ES-I3 (cell line): ENCODE data around the gene SMC1B.
"Not testable (repeated sequence)": the region's sequence is repeated elsewhere in the genome, so short reads cannot be mapped to it uniquely, and the experiment has no call there.

ENCODE experiments used
- H3K36me3 ChIP-seq: 2 replicates; pipeline ENCODE4 v1.6.1; 2013; ENCODE audit warnings: mild to moderate bottlenecking, low read length, control low read depth, moderate library complexity; ENCODE audit not compliant: insufficient read depth
- H3K4me1 ChIP-seq: 2 replicates; pipeline ENCODE4 v1.6.1; 2013; ENCODE audit warnings: mild to moderate bottlenecking, control low read depth, low read length; ENCODE audit not compliant: insufficient read depth
- H3K9ac ChIP-seq: 2 replicates; pipeline ENCODE4 v1.6.1; 2013; ENCODE audit warnings: low read depth, mild to moderate bottlenecking, low read length, moderate library complexity
- H3K9me3 ChIP-seq: 2 replicates; pipeline ENCODE4 v1.6.1; 2013; ENCODE audit warnings: mild to moderate bottlenecking, low read length, moderate library complexity; ENCODE audit not compliant: control insufficient read depth, insufficient read depth

Gene SMC1B

DNA sequence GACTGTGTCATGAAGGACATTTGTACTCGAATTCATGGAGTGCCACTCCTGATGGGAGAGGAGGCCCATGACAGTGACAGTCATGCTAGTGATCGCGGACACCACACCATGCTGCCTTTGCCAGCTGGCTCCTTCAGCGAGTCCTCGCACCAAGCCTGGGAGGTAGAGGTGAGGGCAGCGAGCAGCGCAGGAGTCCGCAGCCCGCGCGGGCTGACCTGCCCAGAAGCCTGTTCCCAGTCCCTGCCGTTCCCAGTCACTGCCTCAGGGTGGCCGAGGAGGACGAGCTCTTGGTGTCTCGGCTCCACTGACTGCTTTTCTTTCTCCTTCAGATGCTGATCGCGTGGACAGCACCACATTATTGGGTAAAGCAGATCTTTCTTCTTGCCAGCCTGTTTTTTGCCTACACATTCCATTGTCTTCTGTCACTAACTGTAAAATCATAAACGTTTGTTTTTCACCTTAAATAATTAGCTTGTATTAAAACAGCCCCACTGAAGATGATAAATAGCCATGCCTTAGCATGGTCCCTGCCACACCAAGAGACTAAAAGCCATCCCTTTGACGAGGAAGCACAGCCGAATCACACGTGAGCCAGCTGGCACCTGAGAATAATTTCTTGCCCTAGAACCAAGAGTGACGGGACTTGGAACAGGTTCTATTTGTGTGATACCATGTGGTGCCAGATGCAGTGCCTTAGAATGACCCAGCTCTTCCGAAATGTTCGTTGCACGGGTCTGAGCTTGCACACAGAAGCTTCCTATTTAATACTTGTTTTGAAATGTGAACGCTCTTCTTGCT lies 78.2 kb downstream of the SMC1B start:
- Histone ChIP-seq H3K9me3 (no peaks in the 10 kb centered on the region), H3K4me1 (no peaks in the 10 kb centered on the region), H3K9ac (no peak overlapping the region), H3K36me3 (peaks cover under 1% of the 10 kb centered on the region)

DNA sequence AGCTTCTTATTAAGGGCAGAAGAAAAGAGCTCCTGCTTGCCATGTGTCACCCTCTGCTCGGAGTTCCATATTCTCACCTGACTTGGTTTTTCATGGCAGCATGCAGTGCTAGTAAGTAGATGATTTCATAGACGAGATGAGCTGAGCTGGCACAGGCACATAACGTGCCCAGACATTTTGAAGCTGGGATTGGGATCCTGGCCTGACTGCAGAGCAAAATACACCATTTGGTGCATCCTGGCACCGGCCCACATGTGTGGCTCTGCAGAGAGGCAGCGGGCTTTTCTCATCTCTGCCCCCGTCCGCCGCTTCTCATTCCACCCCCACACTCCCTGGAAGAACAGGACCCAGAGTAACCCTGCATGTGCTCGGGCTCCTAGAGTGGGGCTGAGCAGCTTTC lies 78.9 kb downstream of the SMC1B start:
- no peaks in the 10 kb centered on the region for H3K9me3 ChIP-seq
- H3K36me3 ChIP-seq: no peaks in the 10 kb centered on the region; the same call in none of the 2 replicates

DNA sequence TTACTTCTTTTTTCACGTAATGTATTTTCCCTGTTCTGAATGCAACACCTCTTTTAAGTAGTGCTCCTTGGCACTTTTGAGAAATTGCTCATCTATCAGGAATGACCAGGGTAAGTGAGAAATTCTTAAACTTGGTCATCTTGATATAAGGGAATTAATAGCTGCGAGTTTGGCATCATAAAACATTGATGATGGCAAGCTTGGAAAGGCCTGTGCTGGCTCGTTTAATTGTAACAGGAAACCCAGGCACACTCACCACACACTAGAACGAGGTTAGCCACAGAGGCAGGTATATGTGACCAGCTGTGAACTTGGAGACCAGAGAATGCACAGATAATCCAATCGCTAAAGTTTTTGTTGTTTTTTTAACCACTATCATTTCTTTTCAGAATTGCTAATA lies 79.3 kb downstream of the SMC1B start:
- H3K36me3 ChIP-seq: no peaks in the 10 kb centered on the region; the same call in none of the 2 replicates
- no peak overlapping the region for H3K9ac ChIP-seq
- H3K9me3 ChIP-seq: no peaks in the 10 kb centered on the region
- H3K4me1 ChIP-seq: no peaks in the 10 kb centered on the region

More for the DNA sequence above, 78.9 kb downstream of the SMC1B start:
- Histone ChIP-seq H3K9ac (no peak overlapping the region), H3K4me1 (no peaks in the 10 kb centered on the region)

DNA sequence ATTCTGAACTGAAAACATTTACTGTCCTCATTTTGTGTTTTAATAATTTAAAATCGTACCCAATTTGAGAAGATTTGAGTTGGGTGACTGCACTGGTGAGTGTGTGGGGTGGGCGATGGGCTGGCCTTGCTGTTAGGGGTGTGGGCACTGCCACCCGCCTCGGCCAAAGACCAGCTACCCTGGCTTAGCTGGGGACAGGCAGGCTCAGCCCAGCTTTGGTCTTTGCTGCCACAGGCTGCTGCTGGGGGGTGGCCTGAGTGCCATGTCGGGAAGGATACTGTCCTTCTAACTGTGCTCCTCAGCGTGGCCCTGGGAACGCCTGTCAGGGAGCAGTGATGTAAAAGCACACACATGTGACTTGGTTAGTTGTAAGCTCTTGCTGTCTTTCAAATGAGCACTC lies 81.4 kb downstream of the SMC1B start:
- H3K9ac ChIP-seq: no peak overlapping the region
- no peaks in the 10 kb centered on the region; the same call in none of the 2 replicates for H3K36me3 ChIP-seq

DNA sequence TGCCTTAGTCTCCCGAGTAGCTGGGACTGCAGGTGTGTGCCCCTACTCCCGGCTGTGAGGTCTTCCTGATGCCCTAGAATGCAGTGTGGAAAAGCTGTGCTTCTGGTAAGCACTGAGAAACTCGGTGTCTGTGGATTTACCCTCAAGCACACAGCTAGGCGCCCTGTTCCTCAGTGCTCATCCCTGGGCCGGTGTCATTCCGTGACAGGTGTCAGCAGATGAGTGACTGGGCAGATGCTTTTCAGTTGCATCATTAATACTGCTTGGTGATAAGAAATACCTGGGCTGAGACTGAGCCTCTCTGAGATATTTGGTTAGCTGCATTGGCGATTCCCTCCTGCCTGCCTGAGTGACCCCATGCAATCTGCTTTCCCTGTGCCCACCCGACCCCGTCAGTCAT lies 81.9 kb downstream of the SMC1B start:
- Histone ChIP-seq H3K4me1 (no peaks in the 10 kb centered on the region), H3K36me3 (no peaks in the 10 kb centered on the region; the same call in none of the 2 replicates), H3K9ac (no peak overlapping the region), H3K9me3 (no peaks in the 10 kb centered on the region)

More for the DNA sequence above, 81.4 kb downstream of the SMC1B start:
- Histone ChIP-seq H3K4me1 (no peaks in the 10 kb centered on the region), H3K9me3 (no peaks in the 10 kb centered on the region)

DNA sequence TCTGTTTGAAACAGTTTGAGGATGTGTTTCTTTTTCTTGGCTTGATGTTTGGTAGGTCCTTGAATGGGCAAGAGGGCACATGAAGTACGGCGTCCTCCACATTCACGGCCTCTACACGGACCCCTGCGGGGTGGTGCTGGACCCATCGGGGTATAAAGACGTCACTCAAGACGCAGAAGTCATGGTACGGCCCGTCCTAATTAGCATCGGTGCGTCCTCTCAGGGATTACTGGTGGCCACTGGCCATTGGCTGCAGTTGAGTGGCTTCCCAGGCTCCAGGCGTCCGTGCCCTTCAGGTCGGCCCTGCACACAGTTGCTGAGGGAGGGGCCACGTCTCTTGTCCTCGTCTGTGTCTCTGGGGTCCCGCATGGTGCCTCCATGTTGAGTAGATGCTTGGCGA lies 82.9 kb downstream of the SMC1B start:
- Histone ChIP-seq H3K9ac (no peak overlapping the region), H3K36me3 (no peaks in the 10 kb centered on the region; the same call in 1 of the 2 replicates), H3K4me1 (no peaks in the 10 kb centered on the region), H3K9me3 (no peaks in the 10 kb centered on the region)

DNA sequence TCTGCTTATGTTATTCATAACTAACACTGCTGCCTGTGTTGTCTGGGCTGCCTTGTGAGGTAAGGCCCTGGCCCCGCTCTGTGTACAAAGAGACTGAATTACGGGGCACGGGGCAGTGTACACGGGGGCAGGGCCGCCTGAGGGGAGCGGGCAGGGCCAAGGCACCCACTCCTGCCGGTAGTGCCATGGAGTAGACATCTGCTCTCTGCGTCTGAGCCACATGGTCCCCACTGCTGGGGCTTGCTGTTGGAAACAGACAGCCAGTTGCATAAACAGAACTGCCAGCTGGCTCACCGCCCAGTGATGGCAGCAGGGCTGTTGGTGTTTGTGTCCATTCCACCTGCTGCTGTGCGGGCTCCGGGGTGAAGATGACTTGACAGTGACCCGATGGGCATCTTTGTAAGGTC lies 83.9 kb downstream of the SMC1B start:
- Histone ChIP-seq H3K9ac (no peak overlapping the region), H3K9me3 (no peaks in the 10 kb centered on the region), H3K4me1 (no peaks in the 10 kb centered on the region), H3K36me3 (no peaks in the 10 kb centered on the region; the same call in 1 of the 2 replicates)

DNA sequence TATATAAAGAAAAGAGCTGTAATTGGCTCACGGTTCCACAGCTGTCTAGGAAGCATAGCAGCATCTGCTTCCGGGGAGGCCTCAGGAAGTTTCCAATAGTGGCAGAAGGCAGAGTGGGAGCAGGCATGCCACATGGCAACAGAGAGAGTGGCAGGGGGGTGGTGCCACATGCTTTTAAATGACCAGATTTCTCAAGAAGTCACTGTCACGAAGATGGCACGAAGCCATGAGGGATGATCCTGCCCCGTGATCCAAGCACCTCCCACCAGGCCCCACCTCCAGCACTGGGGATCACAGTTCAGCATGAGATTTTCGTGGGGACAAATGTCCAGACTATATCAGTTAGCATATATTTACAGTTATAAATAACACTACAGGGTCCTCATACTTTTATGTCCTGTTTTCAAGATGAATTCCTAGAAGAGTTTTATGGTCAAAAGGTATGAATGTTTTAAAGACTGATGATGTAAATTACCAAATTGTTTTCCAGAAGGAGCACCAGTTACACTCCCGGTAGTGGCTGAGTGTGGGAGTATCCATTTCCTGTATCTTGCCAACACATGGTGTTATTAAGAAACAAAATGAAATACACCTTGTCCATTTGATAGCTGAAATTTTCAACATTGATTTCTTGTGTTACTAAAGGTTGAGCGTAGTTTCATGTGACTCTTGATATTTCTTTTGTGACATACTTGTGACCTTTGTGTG lies 84.4 kb downstream of the SMC1B start:
- no peaks in the 10 kb centered on the region; the same call in 1 of the 2 replicates for H3K36me3 ChIP-seq
- H3K9ac ChIP-seq: no peak overlapping the region
- no peaks in the 10 kb centered on the region for H3K9me3 ChIP-seq
- no peaks in the 10 kb centered on the region for H3K4me1 ChIP-seq

DNA sequence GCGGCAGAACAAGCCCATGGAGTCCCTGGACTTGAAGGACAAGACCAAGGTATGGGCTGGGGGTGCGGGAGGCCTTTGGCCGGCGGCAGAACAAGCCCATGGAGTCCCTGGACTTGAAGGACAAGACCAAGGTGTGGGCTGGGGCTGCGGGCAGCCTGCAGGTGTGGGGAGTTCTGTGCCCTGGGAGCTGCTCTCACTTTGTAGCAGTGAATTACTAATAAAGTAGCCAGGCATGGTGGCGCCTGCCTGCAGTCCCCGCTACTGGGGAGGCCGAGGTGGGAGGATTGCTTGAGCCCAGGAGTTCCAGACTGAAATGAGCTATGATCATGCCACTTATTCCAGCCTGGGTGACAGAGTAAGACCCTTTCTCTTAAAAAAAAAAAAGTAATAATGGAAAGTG lies 85.1 kb downstream of the SMC1B start:
- not testable (repeated sequence) for H3K36me3 ChIP-seq, H3K4me1 ChIP-seq, H3K9me3 ChIP-seq, H3K9ac ChIP-seq

DNA sequence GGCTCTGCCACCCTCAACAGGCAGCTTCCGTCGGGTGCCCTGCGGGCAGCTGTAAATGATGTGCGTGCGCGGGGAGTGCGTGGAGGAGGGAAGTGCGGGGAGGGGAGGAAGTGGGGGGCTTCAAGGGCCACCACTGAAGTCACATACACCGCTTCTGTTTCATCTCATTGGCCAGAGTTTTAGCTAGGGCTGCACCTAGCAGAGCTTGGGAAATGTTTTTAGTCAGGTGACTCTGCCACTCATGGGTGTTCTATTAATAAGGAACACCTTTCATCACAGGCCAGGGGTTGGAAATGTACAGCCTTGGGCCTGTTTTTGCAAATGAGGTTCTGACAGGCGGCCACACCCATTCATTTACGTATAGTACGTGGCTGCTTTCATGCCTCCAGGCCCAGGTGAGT lies 89.1 kb downstream of the SMC1B start:
- H3K9me3 ChIP-seq: no peaks in the 10 kb centered on the region
- H3K9ac ChIP-seq: no peak overlapping the region
- H3K4me1 ChIP-seq: no peaks in the 10 kb centered on the region
- H3K36me3 ChIP-seq: no peaks in the 10 kb centered on the region

DNA sequence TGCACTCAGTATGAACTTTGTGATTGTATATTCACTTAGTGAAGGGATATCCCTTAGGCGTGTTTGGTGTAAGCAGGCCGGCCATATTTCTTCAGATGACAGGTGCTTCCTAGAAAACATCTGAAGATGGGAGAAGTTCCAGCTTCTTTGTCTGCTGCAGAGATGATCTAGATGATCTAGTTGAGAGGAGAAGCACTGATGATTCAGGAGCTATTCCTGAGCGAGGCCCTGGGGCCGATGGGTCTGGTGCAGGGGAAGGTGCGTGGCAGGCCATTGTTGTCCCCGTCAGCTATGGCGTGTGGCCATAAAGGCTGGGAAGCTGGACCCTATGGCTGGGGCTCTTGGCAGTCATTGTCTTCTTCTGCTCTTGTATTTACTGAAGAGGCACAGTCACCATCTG lies 89.7 kb downstream of the SMC1B start:
- Histone ChIP-seq H3K9me3 (no peaks in the 10 kb centered on the region), H3K36me3 (no peaks in the 10 kb centered on the region), H3K9ac (no peak overlapping the region), H3K4me1 (0 out of 2 replicates have a peak, but pooled peaks cover 2% of the 10 kb centered on the region)

DNA sequence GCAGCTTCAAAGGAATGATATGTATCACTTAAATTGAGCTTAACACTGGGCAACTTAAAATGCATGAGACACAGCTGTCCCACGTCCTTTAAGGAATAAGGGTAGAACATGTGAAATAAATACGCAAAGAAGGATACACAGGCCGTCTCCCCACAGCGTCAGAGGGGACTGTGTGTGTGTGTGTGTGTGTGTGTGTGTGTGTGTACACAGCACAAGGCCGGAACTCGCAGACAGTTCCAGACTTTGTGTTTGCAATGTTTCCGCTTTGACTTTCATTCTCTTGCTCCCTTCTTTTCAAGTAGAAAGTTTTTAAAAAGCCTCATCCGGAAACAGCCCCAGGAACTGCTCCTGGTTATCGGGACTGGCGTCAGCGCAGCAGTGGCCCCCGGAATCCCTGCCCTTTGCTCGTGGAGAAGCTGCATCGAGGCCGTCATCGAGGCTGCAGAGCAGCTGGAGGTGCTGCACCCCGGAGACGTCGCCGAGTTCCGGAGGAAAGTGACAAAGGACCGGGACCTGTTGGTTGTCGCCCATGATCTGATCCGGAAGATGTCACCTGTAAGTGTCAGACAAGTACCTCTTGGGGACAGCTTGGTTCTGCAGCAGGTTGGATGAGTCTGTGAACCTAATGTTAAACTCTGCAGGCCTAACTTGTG lies 90.4 kb downstream of the SMC1B start:
- Histone ChIP-seq H3K9ac (no peak overlapping the region), H3K36me3 (no peaks in the 10 kb centered on the region), H3K9me3 (no peaks in the 10 kb centered on the region), H3K4me1 (0 out of 2 replicates have a peak, but pooled peaks cover 9% of the 10 kb centered on the region)

DNA sequence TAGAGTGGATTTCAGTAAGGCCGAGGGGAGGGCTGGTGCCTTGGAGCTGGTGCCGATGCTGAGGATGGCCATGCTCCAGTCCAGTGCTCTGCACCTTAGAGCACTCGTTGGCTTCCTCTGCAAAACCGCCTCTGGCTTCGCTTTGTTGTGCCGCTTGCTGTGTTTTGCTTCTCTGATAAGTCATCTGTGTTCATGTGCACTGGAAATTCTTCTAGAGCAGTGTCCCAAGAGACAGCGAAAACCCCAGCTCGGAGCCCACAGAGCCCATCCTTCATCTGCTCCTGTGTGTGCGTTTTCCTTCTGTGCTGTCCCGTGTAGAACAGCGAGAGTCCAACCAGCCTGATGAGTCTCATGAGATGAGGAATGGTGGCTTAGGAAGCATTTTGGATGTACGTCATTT lies 91.6 kb downstream of the SMC1B start:
- H3K9me3 ChIP-seq: no peaks in the 10 kb centered on the region
- H3K4me1 ChIP-seq: peaks cover 13% of the 10 kb centered on the region; the same call in 1 of the 2 replicates
- H3K9ac ChIP-seq: no peak overlapping the region
- H3K36me3 ChIP-seq: no peaks in the 10 kb centered on the region

DNA sequence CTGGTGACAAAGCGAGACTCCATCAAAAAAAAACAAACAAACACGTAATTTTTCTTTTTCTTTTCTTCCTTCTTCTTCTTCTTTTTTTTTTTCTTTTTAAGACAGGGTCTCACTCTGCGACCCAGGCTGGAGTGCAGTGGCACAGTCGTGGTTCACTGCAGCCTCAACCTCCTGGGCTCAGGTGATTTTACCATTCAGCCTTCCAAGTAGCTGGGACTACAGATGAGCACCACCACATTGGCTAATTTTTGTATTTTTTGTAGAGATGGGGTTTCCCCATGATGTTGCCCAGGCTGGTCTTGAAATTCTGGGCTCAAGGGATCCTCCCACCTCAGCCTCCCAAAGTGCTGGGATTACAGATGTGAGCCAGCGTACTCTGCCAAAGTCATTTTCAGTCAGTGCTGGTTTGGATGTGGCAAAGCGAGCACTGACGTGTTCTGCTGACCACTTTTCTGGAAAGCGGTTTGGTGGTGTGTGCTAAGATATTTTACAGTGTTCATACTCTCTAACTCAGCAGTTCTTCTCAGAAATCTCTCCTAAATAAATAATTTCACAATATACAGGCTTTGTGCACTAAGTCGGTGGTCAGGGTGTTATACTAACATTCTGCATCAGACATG lies 92.9 kb downstream of the SMC1B start:
- Histone ChIP-seq H3K4me1 (peaks cover 13% of the 10 kb centered on the region; the same call in 1 of the 2 replicates), H3K36me3 (no peaks in the 10 kb centered on the region)

More for the DNA sequence above, 92.9 kb downstream of the SMC1B start:
- Histone ChIP-seq H3K9ac (no peak overlapping the region), H3K9me3 (no peaks in the 10 kb centered on the region)
